Mammary epithelial cell (primary cell): ENCODE measurements around the gene SNAP91.

Source experiments
- EZH2 ChIP-seq: IDR thresholded peaks from 2 replicates; pipeline ENCODE4 v1.6.1; 2012; ENCODE audit warnings: low read length, inconsistent platforms, borderline replicate concordance
- TF ChIP-seq, protein P1 (sequence below), 2 donors: IDR thresholded peaks in 1 of 2; conservative IDR thresholded peaks in 1 of 2; 2 replicates each; pipeline ENCODE4 v1.5.1; 2011 to 2012; ENCODE audit warnings: inconsistent platforms in 2 of 2, low read length in 2 of 2, mild to moderate bottlenecking in 2 of 2, control low read depth in 1 of 2, low read depth in 1 of 2; ENCODE audit not compliant: insufficient read depth in 1 of 2; ENCODE audit errors: extremely low read depth in 1 of 2

DNA sequence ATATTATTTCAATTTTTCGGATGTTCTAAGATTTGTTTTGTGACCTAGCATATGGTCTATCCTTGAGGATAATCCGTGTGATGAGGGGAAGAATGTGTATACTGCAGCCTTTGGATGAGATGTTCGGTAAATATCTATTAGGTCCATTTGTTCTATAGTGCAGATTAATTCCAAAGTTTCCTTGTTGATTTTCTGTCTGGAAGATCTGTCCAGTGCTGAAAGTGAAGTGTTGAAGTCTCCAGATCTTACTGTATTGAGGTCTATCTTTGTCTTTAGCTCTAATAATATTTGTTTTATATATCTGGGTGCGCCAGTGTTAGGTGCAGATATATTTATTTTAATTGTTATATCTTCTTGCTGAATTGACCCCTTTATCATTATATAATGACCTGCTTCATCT is 32.2 kb upstream of the SNAP91 start:
- TF ChIP-seq, protein P1, sequence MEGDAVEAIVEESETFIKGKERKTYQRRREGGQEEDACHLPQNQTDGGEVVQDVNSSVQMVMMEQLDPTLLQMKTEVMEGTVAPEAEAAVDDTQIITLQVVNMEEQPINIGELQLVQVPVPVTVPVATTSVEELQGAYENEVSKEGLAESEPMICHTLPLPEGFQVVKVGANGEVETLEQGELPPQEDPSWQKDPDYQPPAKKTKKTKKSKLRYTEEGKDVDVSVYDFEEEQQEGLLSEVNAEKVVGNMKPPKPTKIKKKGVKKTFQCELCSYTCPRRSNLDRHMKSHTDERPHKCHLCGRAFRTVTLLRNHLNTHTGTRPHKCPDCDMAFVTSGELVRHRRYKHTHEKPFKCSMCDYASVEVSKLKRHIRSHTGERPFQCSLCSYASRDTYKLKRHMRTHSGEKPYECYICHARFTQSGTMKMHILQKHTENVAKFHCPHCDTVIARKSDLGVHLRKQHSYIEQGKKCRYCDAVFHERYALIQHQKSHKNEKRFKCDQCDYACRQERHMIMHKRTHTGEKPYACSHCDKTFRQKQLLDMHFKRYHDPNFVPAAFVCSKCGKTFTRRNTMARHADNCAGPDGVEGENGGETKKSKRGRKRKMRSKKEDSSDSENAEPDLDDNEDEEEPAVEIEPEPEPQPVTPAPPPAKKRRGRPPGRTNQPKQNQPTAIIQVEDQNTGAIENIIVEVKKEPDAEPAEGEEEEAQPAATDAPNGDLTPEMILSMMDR (conservative IDR thresholded peaks at IDR 0.05 in 1 of 2, IDR thresholded peaks at IDR 0.05 in 1 of 2; ENCODE audit: extremely low read depth in 1 of 2, insufficient read depth in 1 of 2, low read depth in 1 of 2, low read length in 2 of 2): no peak
- TF ChIP-seq EZH2: no peak
